ENCODE results near the gene SPECC1L.

The SPECC1L gene

GRCh38 chr22:24411256-24412004, 140.8 kb downstream of the SPECC1L start:
- no peak overlapping the region for H3K4me3 ChIP-seq
- in situ Hi-C loops (cut with MboI; ENCODE audit: low sequenced_read_pairs) = loop anchor here (10.0 kb wide), 1 partner anchor 113 kb away; no protein-coding TSS in a partner anchor
- no peak for DNase-seq (ENCODE audit: low spot score in 2 of 2)
- no peaks in the 10 kb centered on the region for H3K27me3 ChIP-seq (ENCODE audit: low read depth)
- H3K4me1 ChIP-seq = no peaks in the 10 kb centered on the region
- no peaks in the 10 kb centered on the region for H3K9me3 ChIP-seq
- peaks cover 22% of the 10 kb centered on the region for H3K36me3 ChIP-seq (replicated peaks)

GRCh38 chr22:24412274-24412673, 141.6 kb downstream of the SPECC1L start:
- in situ Hi-C loops (cut with MboI; ENCODE audit: low sequenced_read_pairs) = loop anchor here (10.0 kb wide), 1 partner anchor 113 kb away; no protein-coding TSS in a partner anchor
- no peaks in the 10 kb centered on the region for H3K4me1 ChIP-seq

GRCh38 chr22:24413271-24413670, 142.6 kb downstream of the SPECC1L start:
- Histone ChIP-seq H3K27me3 (ENCODE audit: low read depth) (no peaks in the 10 kb centered on the region), H3K4me3 (no peak overlapping the region), H3K36me3 (replicated peaks) (peaks cover 22% of the 10 kb centered on the region), H3K4me1 (no peaks in the 10 kb centered on the region), H3K9me3 (no peaks in the 10 kb centered on the region)
- in situ Hi-C loops (cut with MboI; ENCODE audit: low sequenced_read_pairs) = loop anchor here (10.0 kb wide), 1 partner anchor 112 kb away; no protein-coding TSS in a partner anchor
- DNase-seq (ENCODE audit: low spot score in 2 of 2) = no peak

More at GRCh38 chr22:24412274-24412673, 141.6 kb downstream of the SPECC1L start:
- H3K36me3 ChIP-seq (replicated peaks) = peaks cover 22% of the 10 kb centered on the region
- H3K4me3 ChIP-seq = no peak overlapping the region
- H3K27me3 ChIP-seq (ENCODE audit: low read depth) = no peaks in the 10 kb centered on the region
- H3K9me3 ChIP-seq = no peaks in the 10 kb centered on the region
- DNase-seq (ENCODE audit: low spot score in 2 of 2) = no peak

- H3K9me3 ChIP-seq = no peaks in the 10 kb centered on the region
- H3K36me3 ChIP-seq (replicated peaks) = peaks cover 22% of the 10 kb centered on the region
- in situ Hi-C loops (cut with MboI; ENCODE audit: low sequenced_read_pairs) = loop anchor here (10.0 kb wide), 1 partner anchor 111 kb away; no protein-coding TSS in a partner anchor
Measured at GRCh38 chr22:24413736-24414385, 143.2 kb downstream of the SPECC1L start.

GRCh38 chr22:24414523-24414922, 143.9 kb downstream of the SPECC1L start:
- DNase-seq (ENCODE audit: low spot score in 2 of 2) = no peak
- Histone ChIP-seq H3K36me3 (replicated peaks) (peaks cover 22% of the 10 kb centered on the region), H3K9me3 (no peaks in the 10 kb centered on the region), H3K27me3 (ENCODE audit: low read depth) (no peaks in the 10 kb centered on the region), H3K4me3 (no peak overlapping the region), H3K4me1 (no peaks in the 10 kb centered on the region)
- in situ Hi-C loops (cut with MboI; ENCODE audit: low sequenced_read_pairs) = loop anchor here (10.0 kb wide), 1 partner anchor 110 kb away; no protein-coding TSS in a partner anchor

More at GRCh38 chr22:24413736-24414385, 143.2 kb downstream of the SPECC1L start:
- Histone ChIP-seq H3K4me3 (no peak overlapping the region), H3K27me3 (ENCODE audit: low read depth) (no peaks in the 10 kb centered on the region), H3K4me1 (no peaks in the 10 kb centered on the region)
- DNase-seq (ENCODE audit: low spot score in 2 of 2) = no peak

- in situ Hi-C loops (cut with MboI; ENCODE audit: low sequenced_read_pairs) = loop anchor here (10.0 kb wide), 1 partner anchor 110 kb away; no protein-coding TSS in a partner anchor
- Histone ChIP-seq H3K4me3 (no peak overlapping the region), H3K9me3 (no peaks in the 10 kb centered on the region), H3K4me1 (no peaks in the 10 kb centered on the region), H3K27me3 (ENCODE audit: low read depth) (no peaks in the 10 kb centered on the region), H3K36me3 (replicated peaks) (peaks cover 22% of the 10 kb centered on the region)
- DNase-seq (ENCODE audit: low spot score in 2 of 2) = no peak
Measured at GRCh38 chr22:24414984-24415945, 144.6 kb downstream of the SPECC1L start.

- in situ Hi-C loops (cut with MboI; ENCODE audit: low sequenced_read_pairs) = loop anchor here (10.0 kb wide), 1 partner anchor 109 kb away; no protein-coding TSS in a partner anchor
- H3K36me3 ChIP-seq (replicated peaks) = peaks cover 22% of the 10 kb centered on the region
- no peaks in the 10 kb centered on the region for H3K4me1 ChIP-seq
- no peaks in the 10 kb centered on the region for H3K27me3 ChIP-seq (ENCODE audit: low read depth)
- H3K4me3 ChIP-seq = no peak overlapping the region
- no peaks in the 10 kb centered on the region for H3K9me3 ChIP-seq
- DNase-seq (ENCODE audit: low spot score in 2 of 2) = no peak
Measured at GRCh38 chr22:24416095-24416494, 145.5 kb downstream of the SPECC1L start.

- DNase-seq (ENCODE audit: low spot score in 2 of 2) = no peak
- in situ Hi-C loops (cut with MboI; ENCODE audit: low sequenced_read_pairs) = loop anchor here (10.0 kb wide), 1 partner anchor 108 kb away; no protein-coding TSS in a partner anchor
- H3K27me3 ChIP-seq (ENCODE audit: low read depth) = no peaks in the 10 kb centered on the region
- no peak overlapping the region for H3K4me3 ChIP-seq
- no peaks in the 10 kb centered on the region for H3K4me1 ChIP-seq
- H3K36me3 ChIP-seq (replicated peaks) = peaks cover 19% of the 10 kb centered on the region
- no peaks in the 10 kb centered on the region for H3K9me3 ChIP-seq
Measured at GRCh38 chr22:24416611-24417010, 146.0 kb downstream of the SPECC1L start.

GRCh38 chr22:24417200-24417599, 146.6 kb downstream of the SPECC1L start:
- H3K4me3 ChIP-seq = no peak overlapping the region
- DNase-seq (ENCODE audit: low spot score in 2 of 2) = no peak
- H3K27me3 ChIP-seq (ENCODE audit: low read depth) = no peaks in the 10 kb centered on the region
- peaks cover 18% of the 10 kb centered on the region for H3K36me3 ChIP-seq (replicated peaks)
- in situ Hi-C loops (cut with MboI; ENCODE audit: low sequenced_read_pairs) = loop anchor here (10.0 kb wide), 1 partner anchor 108 kb away; no protein-coding TSS in a partner anchor
- no peaks in the 10 kb centered on the region for H3K9me3 ChIP-seq
- no peaks in the 10 kb centered on the region for H3K4me1 ChIP-seq

GRCh38 chr22:24417901-24418641, 147.4 kb downstream of the SPECC1L start:
- no peaks in the 10 kb centered on the region for H3K9me3 ChIP-seq
- H3K36me3 ChIP-seq (replicated peaks) = peaks cover 17% of the 10 kb centered on the region
- no peak overlapping the region for H3K4me3 ChIP-seq
- no peak for DNase-seq (ENCODE audit: low spot score in 2 of 2)
- no peaks in the 10 kb centered on the region for H3K27me3 ChIP-seq (ENCODE audit: low read depth)
- H3K4me1 ChIP-seq = no peaks in the 10 kb centered on the region
- in situ Hi-C loops (cut with MboI; ENCODE audit: low sequenced_read_pairs) = loop anchor here (10.0 kb wide), 1 partner anchor 107 kb away; no protein-coding TSS in a partner anchor

GRCh38 chr22:24418786-24419474, 148.3 kb downstream of the SPECC1L start:
- Histone ChIP-seq H3K9me3 (no peaks in the 10 kb centered on the region), H3K36me3 (replicated peaks) (peaks cover 11% of the 10 kb centered on the region; the same call in 1 of the 2 replicates), H3K27me3 (ENCODE audit: low read depth) (no peaks in the 10 kb centered on the region), H3K4me1 (no peaks in the 10 kb centered on the region), H3K4me3 (no peak overlapping the region)
- in situ Hi-C loops (cut with MboI; ENCODE audit: low sequenced_read_pairs) = loop anchor here (10.0 kb wide), 1 partner anchor 106 kb away; no protein-coding TSS in a partner anchor
- no peak for DNase-seq (ENCODE audit: low spot score in 2 of 2)

- no peak for DNase-seq (ENCODE audit: low spot score in 2 of 2)
- peaks cover 3% of the 10 kb centered on the region; the same call in 1 of the 2 replicates for H3K4me1 ChIP-seq
- H3K27me3 ChIP-seq (ENCODE audit: low read depth) = no peaks in the 10 kb centered on the region
- in situ Hi-C loops (cut with MboI; ENCODE audit: low sequenced_read_pairs) = loop anchor here (10.0 kb wide), 1 partner anchor 105 kb away; no protein-coding TSS in a partner anchor
- H3K9me3 ChIP-seq = no peaks in the 10 kb centered on the region
- peaks cover 5% of the 10 kb centered on the region; the same call in 1 of the 2 replicates for H3K36me3 ChIP-seq (replicated peaks)
- H3K4me3 ChIP-seq = no peak overlapping the region
Measured at GRCh38 chr22:24419475-24419850, 148.8 kb downstream of the SPECC1L start.
